Neural progenitor cell (in vitro differentiated cells): ENCODE results near the gene OR2AT4. TPM values are rescaled to one million over a fixed set of nuclear protein-coding genes. Genes with fewer than 3 reads are reported as not detected.

Experiments used
- DNase-seq: peaks from one replicate; pipeline ENCODE4 v3.0.0-alpha.2; 2016; ENCODE audit warnings: low spot score
- H2AFZ ChIP-seq: fragments of 200-600 bp; sonication (generic); replicated peaks from 2 replicates; pipeline ENCODE4 v1.6.1; 2016; ENCODE audit warnings: antibody characterized with exemption
- H3F3A ChIP-seq: fragments of 200-600 bp; sonication (generic); 2 replicates; pipeline ENCODE4 v1.6.1; 2016; ENCODE audit warnings: antibody characterized with exemption, low read depth
- H3K27ac ChIP-seq: fragments of 200-600 bp; sonication (generic); 2 replicates; pipeline ENCODE4 v1.5.1; 2016; ENCODE audit warnings: mild to moderate bottlenecking
- H3K27me3 ChIP-seq: fragments of 200-600 bp; sonication (generic); 2 replicates; pipeline ENCODE4 v1.6.1; 2016; ENCODE audit warnings: mild to moderate bottlenecking, moderate library complexity
- H3K36me3 ChIP-seq: fragments of 200-600 bp; sonication (generic); 2 replicates; pipeline ENCODE4 v1.5.1; 2016
- H3K4me1 ChIP-seq: fragments of 200-600 bp; sonication (generic); 2 replicates; pipeline ENCODE4 v1.6.1; 2016; ENCODE audit warnings: mixed run types
- H3K4me2 ChIP-seq: fragments of 200-600 bp; sonication (generic); 2 replicates; pipeline ENCODE4 v1.6.1; 2016
- H3K4me3 ChIP-seq: fragments of 200-600 bp; sonication (generic); 2 replicates; pipeline ENCODE4 v1.5.1; 2016
- H3K79me2 ChIP-seq: fragments of 200-600 bp; sonication (generic); 2 replicates; pipeline ENCODE4 v1.6.1; 2016; ENCODE audit warnings: low read depth
- H3K9ac ChIP-seq: fragments of 200-600 bp; sonication (generic); 2 replicates; pipeline ENCODE4 v1.6.1; 2016
- H3K9me3 ChIP-seq: fragments of 200-600 bp; sonication (generic); 2 replicates; pipeline ENCODE4 v1.5.1; 2016; ENCODE audit warnings: low read depth
- H4K20me1 ChIP-seq: fragments of 200-600 bp; sonication (generic); 2 replicates; pipeline ENCODE4 v1.6.1; 2016; ENCODE audit warnings: low read depth
- H3K27ac Mint-ChIP-seq: 3 replicates; pipeline ENCODE4 v1.8.0; 2021; ENCODE audit warnings: mixed read lengths
- H3K27me3 Mint-ChIP-seq: 2 replicates; pipeline ENCODE4 v1.8.0; 2022; ENCODE audit warnings: low read depth, mild to moderate bottlenecking, inconsistent platforms, moderate library complexity, mixed read lengths; ENCODE audit not compliant: insufficient read depth
- H3K36me3 Mint-ChIP-seq: 3 replicates; pipeline ENCODE4 v1.8.0; 2021; ENCODE audit warnings: mixed read lengths
- H3K4me1 Mint-ChIP-seq: 3 replicates; pipeline ENCODE4 v1.8.0; 2021; ENCODE audit warnings: mixed read lengths
- H3K4me3 Mint-ChIP-seq: 3 replicates; pipeline ENCODE4 v1.8.0; 2021; ENCODE audit warnings: mild to moderate bottlenecking, moderate library complexity, mixed read lengths
- H3K9me3 Mint-ChIP-seq: 3 replicates; pipeline ENCODE4 v1.8.0; 2020; ENCODE audit warnings: mixed read lengths
- CTCF ChIP-seq: fragments of 200-600 bp; sonication (generic); IDR thresholded peaks from 2 replicates; pipeline ENCODE4 v1.5.1; 2017; ENCODE audit warnings: antibody characterized with exemption, mild to moderate bottlenecking
- EZH2 ChIP-seq: fragments of 200-600 bp; sonication (generic); IDR thresholded peaks from 2 replicates; pipeline ENCODE4 v1.6.1; 2017; ENCODE audit warnings: antibody characterized with exemption, mild to moderate bottlenecking, moderate library complexity
- EZH2phosphoT487 ChIP-seq: fragments of 200-600 bp; sonication (generic); IDR thresholded peaks from 2 replicates; pipeline ENCODE4 v1.6.1; 2017; ENCODE audit warnings: antibody characterized with exemption
- total RNA-seq: library from RNA; depleted of rRNA; stranded (reverse); fragments of >200 nt; gene quantifications from 2 replicates; pipeline ENCODE4 v1.2.3, GENCODE V29; 2015; ENCODE audit warnings: low replicate concordance

OR2AT4 gene
- total RNA-seq, 1 donor from 2014 or later: 0.22 TPM

- Histone ChIP-seq H3K4me3 (no peak overlapping the region), H3K36me3 (no peaks in the 10 kb centered on the region), H3K9me3 (no peaks in the 10 kb centered on the region), H3K4me1 (no peaks in the 10 kb centered on the region), H3K27ac (no peak overlapping the region), H3K79me2 (no peaks in the 10 kb centered on the region), H3K27me3 (no peaks in the 10 kb centered on the region), H2AFZ (no peak overlapping the region), H3K4me2 (no peak overlapping the region), H3F3A (no peaks in the 10 kb centered on the region), H3K9ac (no peak overlapping the region), H4K20me1 (no peaks in the 10 kb centered on the region)
- Mint-ChIP-seq H3K36me3 (no peaks in the 10 kb centered on the region), H3K4me1 (no peaks in the 10 kb centered on the region), H3K27ac (no peak overlapping the region), H3K4me3 (no peak overlapping the region), H3K9me3 (peaks cover 2% of the 10 kb centered on the region), H3K27me3 (peaks cover 3% of the 10 kb centered on the region)
- no peak for DNase-seq
- no peak for TF ChIP-seq CTCF
- TF ChIP-seq EZH2phosphoT487: no peak
- no peak for TF ChIP-seq EZH2
These were observed 13.5 kb downstream of the OR2AT4 start for GRCh38 chr11:75083217-75083605.

- H3K4me1 ChIP-seq: no peaks in the 10 kb centered on the region
- no peak overlapping the region for H3K27ac ChIP-seq
- no peaks in the 10 kb centered on the region for H3K4me1 Mint-ChIP-seq
- H3K4me2 ChIP-seq: no peak overlapping the region
- no peaks in the 10 kb centered on the region for H3K27me3 ChIP-seq
- no peaks in the 10 kb centered on the region for H3F3A ChIP-seq
- no peaks in the 10 kb centered on the region for H4K20me1 ChIP-seq
- no peak for TF ChIP-seq CTCF
- no peak for TF ChIP-seq EZH2
- TF ChIP-seq EZH2phosphoT487: no peak
- DNase-seq: no peak
- no peak overlapping the region for H2AFZ ChIP-seq
- no peak overlapping the region for H3K27ac Mint-ChIP-seq
- H3K9me3 Mint-ChIP-seq: peaks cover under 1% of the 10 kb centered on the region
- H3K36me3 ChIP-seq: no peaks in the 10 kb centered on the region
- H3K79me2 ChIP-seq: no peaks in the 10 kb centered on the region
- no peaks in the 10 kb centered on the region for H3K9me3 ChIP-seq
- H3K4me3 Mint-ChIP-seq: no peak overlapping the region
- H3K9ac ChIP-seq: no peak overlapping the region
- H3K36me3 Mint-ChIP-seq: no peaks in the 10 kb centered on the region
- peaks cover 3% of the 10 kb centered on the region for H3K27me3 Mint-ChIP-seq
- H3K4me3 ChIP-seq: no peak overlapping the region
These were observed 14.0 kb downstream of the OR2AT4 start for GRCh38 chr11:75082601-75083216.

GRCh38 chr11:75079546-75079945 is 17.1 kb downstream of the OR2AT4 start:
- no peaks in the 10 kb centered on the region for H3K36me3 Mint-ChIP-seq
- H3K9me3 Mint-ChIP-seq: no peaks in the 10 kb centered on the region
- no peak for TF ChIP-seq EZH2
- TF ChIP-seq EZH2phosphoT487: no peak
- no peak for TF ChIP-seq CTCF
- H3K36me3 ChIP-seq: no peaks in the 10 kb centered on the region
- no peak overlapping the region for H3K27ac Mint-ChIP-seq
- H3K4me1 ChIP-seq: no peaks in the 10 kb centered on the region
- no peaks in the 10 kb centered on the region for H3K4me1 Mint-ChIP-seq
- no peak overlapping the region for H3K4me3 Mint-ChIP-seq
- no peaks in the 10 kb centered on the region for H3K9me3 ChIP-seq
- no peak overlapping the region for H3K4me2 ChIP-seq
- peaks cover 3% of the 10 kb centered on the region for H3K27me3 Mint-ChIP-seq
- H3K9ac ChIP-seq: no peak overlapping the region
- H3K27me3 ChIP-seq: no peaks in the 10 kb centered on the region
- H4K20me1 ChIP-seq: no peaks in the 10 kb centered on the region
- no peak overlapping the region for H3K4me3 ChIP-seq
- no peak for DNase-seq
- no peaks in the 10 kb centered on the region for H3K79me2 ChIP-seq
- H3F3A ChIP-seq: no peaks in the 10 kb centered on the region
- no peak overlapping the region for H3K27ac ChIP-seq
- H2AFZ ChIP-seq: no peak overlapping the region
